ENCODE measurements around the gene PIM3.

The PIM3 gene

GRCh38 chr22:49954991-49955580 is 5.5 kb upstream of the PIM3 start:
- no peak for TF ChIP-seq CTCF (conservative IDR thresholded peaks at IDR 0.05; ENCODE audit: low read length)
- H3K4me3 ChIP-seq (ENCODE audit: low read length): no peak overlapping the region
- DNase-seq (ENCODE audit: low read depth): no peak

GRCh38 chr22:49955581-49956417 is 4.8 kb upstream of the PIM3 start:
- no peak for DNase-seq (ENCODE audit: low read depth)
- TF ChIP-seq CTCF (conservative IDR thresholded peaks at IDR 0.05; ENCODE audit: low read length): no peak
- H3K4me3 ChIP-seq (ENCODE audit: low read length): no peak overlapping the region

- no peak for DNase-seq (ENCODE audit: low read depth)
- TF ChIP-seq CTCF (conservative IDR thresholded peaks at IDR 0.05; ENCODE audit: low read length): no peak
Observed at GRCh38 chr22:49956418-49956770, 4.2 kb upstream of the PIM3 start.

GRCh38 chr22:49956914-49957825 is 3.4 kb upstream of the PIM3 start:
- DNase-seq (ENCODE audit: low read depth): no peak
- TF ChIP-seq CTCF (conservative IDR thresholded peaks at IDR 0.05; ENCODE audit: low read length): no peak
- no peak overlapping the region for H3K4me3 ChIP-seq (ENCODE audit: low read length)

More at GRCh38 chr22:49956418-49956770, 4.2 kb upstream of the PIM3 start:
- H3K4me3 ChIP-seq (ENCODE audit: low read length): no peak overlapping the region

- TF ChIP-seq CTCF (conservative IDR thresholded peaks at IDR 0.05; ENCODE audit: low read length): no peak
- no peak for DNase-seq (ENCODE audit: low read depth)
Observed at GRCh38 chr22:49957826-49958365, 2.7 kb upstream of the PIM3 start.

GRCh38 chr22:49958366-49958921 is 2.1 kb upstream of the PIM3 start:
- no peak overlapping the region for H3K4me3 ChIP-seq (ENCODE audit: low read length)
- DNase-seq (ENCODE audit: low read depth): no peak
- no peak for TF ChIP-seq CTCF (conservative IDR thresholded peaks at IDR 0.05; ENCODE audit: low read length)

More at GRCh38 chr22:49957826-49958365, 2.7 kb upstream of the PIM3 start:
- H3K4me3 ChIP-seq (ENCODE audit: low read length): no peak overlapping the region

Data from AG10803 (cell line).